HCT116 (cell line): ENCODE measurements around the gene M1AP. TPM values are rescaled to one million over a fixed set of nuclear protein-coding genes. Genes with fewer than 3 reads are reported as not detected.

Experiments used
- ATAC-seq: fragments of 200-7000 bp; cut with Tn5 transposase; 2 replicates; pipeline ENCODE4 v1.9.1; 2020; ENCODE audit warnings: mild to moderate bottlenecking, moderate library complexity
- BruUV-seq: library from RNA; stranded (reverse); fragments of 400-500 nt; replicated peaks from 2 replicates; lab custom pipeline; 2021; lab: Mats Ljungman, UMichigan
- CTCF ChIA-PET: fragments of 300-600 bp; sonication (Branson Sonifier 250); formaldehyde crosslinking; loops from one replicate; lab custom pipeline; 2021; ENCODE audit warnings: antibody characterized with exemption; lab: Charles Lee
- POLR2A ChIA-PET: fragments of 300-600, 350-600 bp; sonication (Branson Sonifier 250); formaldehyde crosslinking; loops from one replicate; lab custom pipeline; 2021; ENCODE audit warnings: antibody characterized with exemption; lab: Charles Lee
- RAD21 ChIA-PET, 2 experiments: fragments of 300-600 bp; sonication (Branson Sonifier 250); formaldehyde crosslinking; loops; one replicate each; lab custom pipeline; 2023; ENCODE audit warnings: low total read pairs in 2 of 2; ENCODE audit not compliant: uncharacterized antibody in 2 of 2, unreplicated experiment in 2 of 2, low non-redundant PET in 1 of 2; lab: Charles Lee
- DNase-seq: peaks from one replicate; pipeline ENCODE4 v3.0.0-alpha.2; 2010; ENCODE audit warnings: low read depth, low spot score
- H2AFZ ChIP-seq: fragments of 200-600 bp; shearing (Covaris generic), sonication (generic); 2 replicates; pipeline ENCODE4 v1.6.1; 2017; ENCODE audit warnings: low read depth, mixed run types, mixed read lengths, antibody characterized with exemption, low read length; ENCODE audit not compliant: poor library complexity, severe bottlenecking
- H3K27ac ChIP-seq: 2 replicates; pipeline ENCODE4 v1.5.1; 2012; ENCODE audit warnings: low read depth, low read length
- H3K27me3 ChIP-seq: fragments of 200-600 bp; sonication (generic); 2 replicates; pipeline ENCODE4 v1.6.1; 2016; ENCODE audit warnings: mixed run types, low read length, mixed read lengths; ENCODE audit not compliant: insufficient read depth
- H3K36me3 ChIP-seq, 2 experiments: fragments of 200-500 bp in 1 of 2; fragments of 200-600 bp in 1 of 2; sonication (Bioruptor generic) in 1 of 2; sonication (generic) in 1 of 2; 2 replicates each; pipeline versions ENCODE4 v1.5.1 to v1.6.1; 2014 to 2016; ENCODE audit warnings: low read length in 2 of 2, inconsistent platforms in 1 of 2, mixed read lengths in 1 of 2, mixed run types in 1 of 2; ENCODE audit not compliant: insufficient read depth in 2 of 2, control insufficient read depth in 1 of 2
- H3K4me1 ChIP-seq, 2 experiments: fragments of 200-600 bp in 1 of 2; sonication (generic) in 1 of 2; 2 replicates each; pipeline versions ENCODE4 v1.5.1 to v1.6.1; 2012 to 2017; ENCODE audit warnings: low read length in 2 of 2, inconsistent platforms in 1 of 2, mild to moderate bottlenecking in 1 of 2, mixed read lengths in 1 of 2, mixed run types in 1 of 2, moderate library complexity in 1 of 2; ENCODE audit not compliant: insufficient read depth in 2 of 2, control insufficient read depth in 1 of 2
- H3K4me2 ChIP-seq: fragments of 200-600 bp; sonication (generic); 2 replicates; pipeline ENCODE4 v1.6.1; 2017; ENCODE audit warnings: mixed run types, low read length, mixed read lengths
- H3K4me3 ChIP-seq, 2 experiments: fragments of 200-600 bp in 1 of 2; sonication (generic) in 1 of 2; replicated peaks in 1 of 2; 2 replicates each; pipeline ENCODE4 v1.5.1; 2011 to 2016; ENCODE audit warnings: low read length in 2 of 2, control low read depth in 1 of 2, low read depth in 1 of 2, mild to moderate bottlenecking in 1 of 2, mixed read lengths in 1 of 2, mixed run types in 1 of 2
- H3K79me2 ChIP-seq: fragments of 200-600 bp; sonication (generic); 2 replicates; pipeline ENCODE4 v1.6.1; 2017; ENCODE audit warnings: mild to moderate bottlenecking, mixed run types, low read length, moderate library complexity, mixed read lengths; ENCODE audit not compliant: insufficient read depth
- H3K9ac ChIP-seq: fragments of 200-600 bp; sonication (generic); 2 replicates; pipeline ENCODE4 v1.6.1; 2016; ENCODE audit warnings: low read length, mixed read lengths
- H3K9me2 ChIP-seq: fragments of 200-600 bp; sonication (generic), shearing (Covaris generic); 2 replicates; pipeline ENCODE4 v1.6.1; 2017; ENCODE audit warnings: mixed run types, mild to moderate bottlenecking, moderate library complexity; ENCODE audit not compliant: insufficient read depth
- H3K9me3 ChIP-seq, 2 experiments: fragments of 200-500 bp in 1 of 2; fragments of 200-600 bp in 1 of 2; sonication (Bioruptor generic) in 1 of 2; sonication (generic) in 1 of 2; 2 replicates each; pipeline ENCODE4 v1.6.1; 2014 to 2017; ENCODE audit warnings: low read length in 2 of 2, mixed read lengths in 2 of 2, inconsistent platforms in 1 of 2, low read depth in 1 of 2, mild to moderate bottlenecking in 1 of 2, mixed run types in 1 of 2, moderate library complexity in 1 of 2; ENCODE audit not compliant: control insufficient read depth in 1 of 2, insufficient read depth in 1 of 2
- H4K20me1 ChIP-seq: fragments of 200-600 bp; sonication (generic), shearing (Covaris generic); 2 replicates; pipeline ENCODE4 v1.6.1; 2017; ENCODE audit warnings: mixed run types, mild to moderate bottlenecking, moderate library complexity; ENCODE audit not compliant: insufficient read depth
- CBX3 ChIP-seq: IDR thresholded peaks from 2 replicates; pipeline ENCODE4 v1.6.1; 2012; ENCODE audit warnings: low read depth
- EGR1 ChIP-seq: IDR thresholded peaks from 2 replicates; pipeline ENCODE4 v1.6.1; 2012; ENCODE audit warnings: low read depth
- EZH2 ChIP-seq: fragments of 200-600 bp; sonication (generic); IDR thresholded peaks from 2 replicates; pipeline ENCODE4 v1.6.1; 2017; ENCODE audit warnings: antibody characterized with exemption, mixed run types
- FOSL1 ChIP-seq: IDR thresholded peaks from 2 replicates; pipeline ENCODE4 v1.6.1; 2012; ENCODE audit warnings: low read depth
- MAX ChIP-seq: IDR thresholded peaks from 2 replicates; pipeline ENCODE4 v1.6.1; 2012
- POLR2AphosphoS5 ChIP-seq: IDR thresholded peaks from 2 replicates; pipeline ENCODE4 v1.6.1; 2011; ENCODE audit warnings: mild to moderate bottlenecking, low read depth, low read length, moderate library complexity
- RAD21 ChIP-seq: IDR thresholded peaks from 2 replicates; pipeline ENCODE4 v1.6.1; 2012; ENCODE audit warnings: low read depth, mild to moderate bottlenecking
- REST ChIP-seq: IDR thresholded peaks from 2 replicates; pipeline ENCODE4 v1.6.1; 2012; ENCODE audit warnings: low read depth
- TCF7L2 ChIP-seq: IDR thresholded peaks from 2 replicates; pipeline ENCODE4 v1.7.0; 2011; ENCODE audit warnings: borderline replicate concordance, inconsistent platforms; ENCODE audit not compliant: insufficient read depth, insufficient read length; ENCODE audit errors: extremely low read depth
- YY1 ChIP-seq: IDR thresholded peaks from 2 replicates; pipeline ENCODE4 v1.6.1; 2011; ENCODE audit warnings: low read length, low read depth, moderate library complexity, mild to moderate bottlenecking; ENCODE audit not compliant: insufficient replicate concordance; ENCODE audit errors: extremely low read depth
- ZBTB33 ChIP-seq: IDR thresholded peaks from 2 replicates; pipeline ENCODE4 v1.6.1; 2011; ENCODE audit warnings: mild to moderate bottlenecking, low read length, moderate library complexity; ENCODE audit not compliant: insufficient replicate concordance; ENCODE audit errors: extremely low read depth
- ZFX ChIP-seq: fragments of 450-650 bp; IDR thresholded peaks from 2 replicates; pipeline ENCODE4 v1.6.1; 2017
- intact Hi-C: fragments of 100-400 bp; cut with micrococcal nuclease; formaldehyde crosslinking; loops from 2 replicates; pipeline ENCODE4 v1.10.0; 2022
- total RNA-seq: library from RNA; stranded (reverse); gene quantifications from one replicate; pipeline ENCODE4 v1.2.1, GENCODE V29; 2021; ENCODE audit not compliant: unreplicated experiment

The M1AP gene
- total RNA-seq, 1 experiment from 2014 or later: 28.2 TPM

- H3K9me3 ChIP-seq: no peaks in the 10 kb centered on the region
- TF ChIP-seq RAD21 (peak; percentile 36; the same call in 1 of the 2 replicates), EZH2 (no peak)
- no peaks in the 10 kb centered on the region for H3K79me2 ChIP-seq
- H3K9ac ChIP-seq: no peak overlapping the region
- no peak overlapping the region for H2AFZ ChIP-seq
- POLR2A ChIA-PET: no interaction called here
- no peak overlapping the region for H3K4me3 ChIP-seq
- H4K20me1 ChIP-seq: no peaks in the 10 kb centered on the region
- H3K9me2 ChIP-seq: no peaks in the 10 kb centered on the region
- peaks cover 12 to 15% of the 10 kb centered on the region in 2 experiments for H3K4me1 ChIP-seq
- intact Hi-C loops: no loop called here
- ATAC-seq (no peak), DNase-seq (no peak)
- no peak overlapping the region for H3K27ac ChIP-seq
- CTCF ChIA-PET: interaction anchor here (0.6 kb wide), 1 partner anchor 892 kb away, joined by 3 read pairs; no protein-coding TSS in a partner anchor
- no peak overlapping the region for H3K4me2 ChIP-seq
- no peaks in the 10 kb centered on the region for H3K36me3 ChIP-seq
- no peaks in the 10 kb centered on the region for H3K27me3 ChIP-seq
- BruUV-seq: no TSS peak
- RAD21 ChIA-PET: no interaction called here
These were observed 62.5 kb downstream of the M1AP start for GRCh38 chr2:74585406-74586185.

- Histone ChIP-seq H3K79me2 (no peaks in the 10 kb centered on the region), H3K4me2 (peak overlapping the region; percentile 34; the same call in 1 of the 2 replicates), H3K9me2 (no peaks in the 10 kb centered on the region), H3K4me1 (peaks cover 12 to 15% of the 10 kb centered on the region in 2 experiments), H3K27me3 (no peaks in the 10 kb centered on the region), H4K20me1 (no peaks in the 10 kb centered on the region), H3K36me3 (no peaks in the 10 kb centered on the region), H3K9me3 (no peaks in the 10 kb centered on the region), H2AFZ (no peak overlapping the region), H3K4me3 (no peak overlapping the region), H3K9ac (no peak overlapping the region), H3K27ac (peak overlapping the region; percentile 18; the same call in 1 of the 2 replicates)
- CTCF ChIA-PET: no interaction called here
- intact Hi-C loops: no loop called here
- ATAC-seq: no peak
- POLR2A ChIA-PET: no interaction called here
- RAD21 ChIA-PET: no interaction called here
- DNase-seq: no peak
- BruUV-seq: no TSS peak
- TF ChIP-seq FOSL1 (no peak), REST (no peak), RAD21 (no peak), EGR1 (no peak), ZFX (no peak), MAX (no peak), TCF7L2 (no peak), ZBTB33 (no peak), CBX3 (no peak), YY1 (no peak), POLR2AphosphoS5 (no peak)
These were observed 64.0 kb downstream of the M1AP start for GRCh38 chr2:74584088-74584645.
